ENCODE measurements around the gene YIPF2.
"Not testable (repeated sequence)": the region's sequence is repeated elsewhere in the genome, so short reads cannot be mapped to it uniquely, and the experiment has no call there.

YIPF2 gene

GRCh38 chr19:10908380-10908960 lies 20.0 kb downstream of the YIPF2 start:
- DNase-seq, result no peak

GRCh38 chr19:10907925-10908324 lies 20.5 kb downstream of the YIPF2 start:
- DNase-seq, result no peak

GRCh38 chr19:10899151-10899653 lies 29.2 kb downstream of the YIPF2 start:
- no peak for DNase-seq

- no peak for DNase-seq
These were observed 29.8 kb downstream of the YIPF2 start for GRCh38 chr19:10898633-10899032.

GRCh38 chr19:10896851-10897526 lies 31.4 kb downstream of the YIPF2 start:
- DNase-seq, result no peak

GRCh38 chr19:10895920-10896319 lies 32.5 kb downstream of the YIPF2 start:
- DNase-seq, result no peak

- no peak for DNase-seq
These were observed 33.1 kb downstream of the YIPF2 start for GRCh38 chr19:10895363-10895762.

GRCh38 chr19:10894911-10895213 lies 33.6 kb downstream of the YIPF2 start:
- no peak for DNase-seq

- DNase-seq, result no peak
These were observed 36.2 kb downstream of the YIPF2 start for GRCh38 chr19:10892256-10892655.

- DNase-seq, result no peak
These were observed 36.9 kb downstream of the YIPF2 start for GRCh38 chr19:10891405-10892086.

GRCh38 chr19:10889880-10890279 lies 38.6 kb downstream of the YIPF2 start:
- DNase-seq, result no peak

- DNase-seq, result no peak
These were observed 40.0 kb downstream of the YIPF2 start for GRCh38 chr19:10888421-10888866.

- DNase-seq, result no peak
These were observed 40.6 kb downstream of the YIPF2 start for GRCh38 chr19:10887616-10888367.

GRCh38 chr19:10885201-10886169 lies 43.0 kb downstream of the YIPF2 start:
- DNase-seq, result no peak

GRCh38 chr19:10884274-10884673 lies 44.2 kb downstream of the YIPF2 start:
- no peak for DNase-seq

GRCh38 chr19:10882108-10882457 lies 46.4 kb downstream of the YIPF2 start:
- no peak for DNase-seq

GRCh38 chr19:10881403-10882107 lies 46.9 kb downstream of the YIPF2 start:
- DNase-seq, result no peak

GRCh38 chr19:10878253-10878652 lies 50.2 kb downstream of the YIPF2 start:
- no peak for DNase-seq

- DNase-seq, result not testable (repeated sequence)
These were observed 50.8 kb downstream of the YIPF2 start for GRCh38 chr19:10877608-10878007.

- peak in 1 of 2 experiments; percentile 20 for DNase-seq
These were observed 51.8 kb downstream of the YIPF2 start for GRCh38 chr19:10876459-10877240.

GRCh38 chr19:10874024-10874423 lies 54.4 kb downstream of the YIPF2 start:
- DNase-seq, result no peak

Measured in activated CD4-positive, alpha-beta T cell treated with anti-CD3 and anti-CD28 coated beads, Interleukin-2, amount 50 U/mL, for 48 hours (primary cell).